GM19438 (cell line): ENCODE data around the gene MAP3K5.

Experiments
- ATAC-seq: cut with Tn5 transposase; IDR thresholded peaks from one replicate; pipeline ENCODE4 v1.9.1; 2021; ENCODE audit warnings: low read depth; ENCODE audit not compliant: unreplicated experiment

Gene MAP3K5

GRCh38 chr6:136750696-136751521 is 41.4 kb downstream of the MAP3K5 start:
- ATAC-seq = peak; percentile 42

- ATAC-seq = no peak
Observed at GRCh38 chr6:136749359-136749997, 42.8 kb downstream of the MAP3K5 start.

GRCh38 chr6:136747507-136747906 is 44.8 kb downstream of the MAP3K5 start:
- ATAC-seq = no peak

DNA sequence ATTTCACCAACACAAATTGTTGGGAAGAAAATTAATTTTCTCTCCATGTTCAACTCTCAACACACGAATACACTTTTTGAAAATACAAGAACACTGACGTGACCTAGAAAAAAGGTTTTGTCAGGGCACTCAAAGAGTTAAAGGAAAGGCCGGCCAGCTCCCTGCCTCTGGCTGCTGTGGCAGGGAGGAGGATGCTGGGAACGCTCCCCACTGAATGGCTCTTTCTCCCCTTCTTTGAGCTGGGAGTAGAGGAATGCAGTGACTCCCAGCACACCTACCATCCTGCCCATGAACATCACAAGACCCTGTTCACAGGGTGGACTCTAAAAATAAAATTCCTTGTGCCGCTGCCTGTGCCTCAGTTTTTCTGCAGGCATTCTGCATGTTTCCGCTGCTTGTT is 47.0 kb downstream of the MAP3K5 start:
- ATAC-seq = no peak

DNA sequence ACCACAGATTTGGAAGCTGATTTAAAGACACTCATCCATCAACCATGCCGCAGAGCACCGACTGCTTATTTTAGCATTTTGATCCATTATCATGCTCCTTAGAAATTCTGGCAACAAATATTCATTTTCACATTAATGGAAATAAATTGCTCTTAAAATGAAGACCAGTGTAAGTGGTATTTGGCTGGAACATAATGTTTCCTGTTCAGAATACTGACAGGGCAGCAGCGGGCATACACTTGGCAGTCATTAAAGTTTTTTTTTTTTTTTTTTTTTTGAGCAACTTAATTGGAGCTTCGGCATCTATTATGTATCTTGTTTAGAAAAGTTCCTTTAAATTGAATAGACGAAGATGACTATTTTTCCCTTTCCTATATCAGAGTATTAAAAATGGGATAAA is 47.4 kb downstream of the MAP3K5 start:
- ATAC-seq = no peak

DNA sequence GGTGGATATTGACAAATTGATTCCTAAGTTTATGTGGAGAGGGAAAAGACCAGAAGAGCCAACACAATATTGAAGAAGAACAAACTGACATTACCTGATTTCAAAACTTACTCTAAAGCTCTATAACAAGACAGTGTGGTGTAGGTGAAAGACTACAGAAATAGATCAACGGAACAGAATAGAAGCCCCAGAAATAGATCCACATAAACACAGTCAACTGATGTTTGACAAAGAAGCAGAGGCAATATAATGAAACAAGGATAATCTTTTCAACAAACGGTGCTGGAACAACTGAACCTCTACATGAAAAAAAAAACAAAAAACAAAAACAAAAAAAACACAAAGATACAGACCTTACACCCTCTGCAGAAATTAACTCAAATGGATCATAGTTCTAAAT is 50.2 kb downstream of the MAP3K5 start:
- ATAC-seq = no peak

GRCh38 chr6:136740050-136740974 is 52.0 kb downstream of the MAP3K5 start:
- no peak for ATAC-seq

DNA sequence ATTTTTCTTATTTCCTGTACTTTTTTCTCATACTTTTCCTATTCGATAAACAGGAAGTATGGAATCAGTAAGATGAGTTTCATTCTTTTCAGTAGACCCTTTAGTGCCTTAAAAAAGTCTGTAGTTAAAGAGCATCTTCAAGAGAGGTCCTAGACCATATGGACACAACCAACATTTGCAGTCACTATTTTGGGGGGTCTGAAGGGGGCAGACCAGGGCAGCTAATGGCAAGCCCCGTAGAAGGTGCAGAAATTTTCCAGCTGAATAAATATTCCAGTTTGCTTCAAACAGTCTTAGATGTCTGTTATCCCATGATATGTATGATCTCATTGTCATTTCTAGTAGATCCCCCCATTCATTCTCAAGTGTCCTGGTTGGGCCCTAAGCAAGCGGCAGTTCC is 52.8 kb downstream of the MAP3K5 start:
- ATAC-seq = no peak

DNA sequence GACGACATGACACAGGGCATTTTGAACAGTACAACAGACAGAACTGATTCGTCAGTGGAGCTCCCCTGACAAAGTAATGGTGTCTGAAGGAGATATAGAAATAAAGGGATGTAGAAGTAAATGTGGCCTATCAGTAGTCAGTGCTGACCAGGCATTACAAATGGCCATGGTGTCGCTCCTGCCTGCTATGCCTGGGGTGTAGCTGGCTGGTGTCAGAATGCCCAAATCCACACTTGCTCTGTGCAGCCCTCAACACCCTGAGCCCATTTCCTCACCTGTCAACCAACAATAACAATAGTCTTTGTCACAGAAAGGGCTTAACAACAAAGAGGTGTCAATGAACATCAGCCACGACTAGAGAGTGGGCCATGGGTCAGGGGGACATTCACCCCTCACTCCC is 53.2 kb downstream of the MAP3K5 start:
- no peak for ATAC-seq

- ATAC-seq = no peak
Observed at GRCh38 chr6:136738692-136739057, 53.6 kb downstream of the MAP3K5 start.

- no peak for ATAC-seq
Observed at GRCh38 chr6:136737871-136738691, 54.2 kb downstream of the MAP3K5 start.

- no peak for ATAC-seq
Observed at GRCh38 chr6:136737374-136737844, 54.9 kb downstream of the MAP3K5 start.

- ATAC-seq = no peak
Observed at GRCh38 chr6:136736281-136736960, 55.9 kb downstream of the MAP3K5 start.

DNA sequence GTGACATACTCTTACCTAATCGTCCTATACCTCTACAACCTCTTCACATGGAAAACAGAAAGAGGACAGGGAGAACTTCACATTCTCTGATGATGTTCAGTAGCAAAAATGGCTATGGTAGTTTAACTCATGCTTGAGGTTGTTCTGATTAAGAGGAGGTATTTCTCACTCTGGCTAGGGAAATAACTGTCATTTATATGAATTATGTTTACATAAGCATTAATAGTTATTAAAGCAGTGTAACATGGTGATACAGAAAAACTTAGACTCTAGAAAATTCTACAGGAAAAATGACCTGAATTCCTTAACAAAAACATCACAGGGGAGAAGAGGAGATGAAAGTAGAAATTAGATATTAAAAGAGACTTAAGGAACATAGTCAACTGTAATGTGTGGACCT is 57.3 kb downstream of the MAP3K5 start:
- ATAC-seq = no peak

DNA sequence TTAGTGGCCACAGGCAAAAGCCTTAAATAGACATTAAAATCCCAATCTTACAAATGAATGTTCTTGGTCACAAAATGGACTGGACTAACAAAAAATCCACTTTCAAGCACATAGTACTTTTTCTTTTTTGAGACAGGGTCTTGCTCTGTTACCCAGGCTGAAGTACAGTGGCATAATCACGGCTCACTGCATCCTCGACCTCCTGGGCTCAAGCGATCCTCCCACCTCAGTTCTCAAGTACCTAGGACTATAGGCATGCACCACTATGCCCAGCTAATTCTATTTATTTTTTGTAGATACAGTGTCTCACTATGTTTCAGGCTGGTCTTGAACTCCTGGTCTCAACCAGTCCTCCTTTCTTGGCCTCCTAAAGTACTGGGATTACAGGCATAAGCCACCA is 59.4 kb downstream of the MAP3K5 start:
- no peak for ATAC-seq

- ATAC-seq = no peak
Observed at GRCh38 chr6:136729832-136730231, 62.4 kb downstream of the MAP3K5 start.

- ATAC-seq = no peak
Observed at GRCh38 chr6:136728976-136729515, 63.2 kb downstream of the MAP3K5 start.

- ATAC-seq = no peak
Observed at GRCh38 chr6:136728033-136728939, 64.0 kb downstream of the MAP3K5 start.
